Mucosa of descending colon (tissue), 3 donors: Measurements from ENCODE around the gene MREG. TPM values are rescaled to one million over a fixed set of nuclear protein-coding genes. Genes with fewer than 3 reads are reported as not detected.

Experiments
- ATAC-seq: fragments of 200-7000 bp; cut with Tn5 transposase; one replicate; pipeline ENCODE4 v1.9.1; 2020; ENCODE audit warnings: mild to moderate bottlenecking, moderate library complexity
- DNase-seq, 3 donors: peaks; one replicate each; pipeline ENCODE4 v3.0.0-alpha.2; 2020
- H3K36me3 ChIP-seq: fragments of 200-600 bp; one replicate; pipeline ENCODE4 v1.8.0; 2021; ENCODE audit warnings: low read depth, mild to moderate bottlenecking
- H3K4me1 ChIP-seq: fragments of 200-600 bp; one replicate; pipeline ENCODE4 v1.8.0; 2021; ENCODE audit warnings: low read depth, mild to moderate bottlenecking
- H3K4me3 ChIP-seq: fragments of 200-600 bp; one replicate; pipeline ENCODE4 v1.8.0; 2021; ENCODE audit warnings: mild to moderate bottlenecking
- H3K9me3 ChIP-seq: fragments of 200-600 bp; one replicate; pipeline ENCODE4 v1.8.0; 2021; ENCODE audit warnings: mild to moderate bottlenecking
- CTCF ChIP-seq: fragments of 200-600 bp; IDR thresholded peaks from one replicate; pipeline ENCODE4 v1.8.0; 2022; ENCODE audit warnings: antibody characterized with exemption, mild to moderate bottlenecking
- intact Hi-C, 2 donors: fragments of 100-400 bp; cut with DNase I in 1 of 2; cut with micrococcal nuclease in 1 of 2; formaldehyde crosslinking; loops; one replicate each; pipeline versions ENCODE4 v1.11.0 to v1.11.1; 2022; cut with DNase I, micrococcal nuclease
- total RNA-seq, 3 donors: library from RNA; stranded (reverse); fragmentation: NEBNext Ultra II Directional in 2 of 3; extraction: Animal tissue kit (Norgen Biotek cat#: 25700) in 2 of 3; gene quantifications; one replicate each; pipeline versions ENCODE4 v1.2.1 to v1.2.4, GENCODE V29; 2021 to 2023
- donor health status: DM: no; HTN: no; CAD: no; lungs with moderate emphysema.
- donor health status: DM: no; HTN: no; CAD: no.
- donor health status: DM: no; HTN: yes; CAD: no.

The MREG gene
- total RNA-seq, 3 donors from 2014 or later: 5.7 to 10.9 (median 8.5) TPM

- Histone ChIP-seq H3K9me3 (no peaks in the 10 kb centered on the region), H3K4me3 (no peak overlapping the region), H3K4me1 (no peaks in the 10 kb centered on the region), H3K36me3 (no peaks in the 10 kb centered on the region)
- ATAC-seq (peak; percentile 41), DNase-seq (no peak)
- intact Hi-C loops: no loop called here
- TF ChIP-seq CTCF: no peak
These were observed 63.4 kb downstream of the MREG start for GRCh38 chr2:215949991-215950404.

- no peaks in the 10 kb centered on the region for H3K4me1 ChIP-seq
- no peaks in the 10 kb centered on the region for H3K9me3 ChIP-seq
- H3K4me3 ChIP-seq: no peak overlapping the region
- TF ChIP-seq CTCF: no peak
- DNase-seq (no peak), ATAC-seq (no peak)
- H3K36me3 ChIP-seq: no peaks in the 10 kb centered on the region
- intact Hi-C loops: no loop called here
These were observed 65.3 kb downstream of the MREG start for GRCh38 chr2:215948051-215948450.

- ATAC-seq (no peak), DNase-seq (no peak)
- no peak for TF ChIP-seq CTCF
- H3K36me3 ChIP-seq: no peaks in the 10 kb centered on the region
- intact Hi-C loops: no loop called here
- H3K4me3 ChIP-seq: no peak overlapping the region
- no peaks in the 10 kb centered on the region for H3K9me3 ChIP-seq
- no peaks in the 10 kb centered on the region for H3K4me1 ChIP-seq
These were observed 66.8 kb downstream of the MREG start for GRCh38 chr2:215946586-215946985.

- TF ChIP-seq CTCF: no peak
- DNase-seq (no peak), ATAC-seq (no peak)
- no peak overlapping the region for H3K4me3 ChIP-seq
- no peaks in the 10 kb centered on the region for H3K4me1 ChIP-seq
- no peaks in the 10 kb centered on the region for H3K36me3 ChIP-seq
- intact Hi-C loops: no loop called here
- no peaks in the 10 kb centered on the region for H3K9me3 ChIP-seq
These were observed 71.2 kb downstream of the MREG start for GRCh38 chr2:215942194-215942593.

GRCh38 chr2:215941726-215942125 is 71.6 kb downstream of the MREG start:
- H3K36me3 ChIP-seq: no peaks in the 10 kb centered on the region
- no peak for DNase-seq
- TF ChIP-seq CTCF: no peak
- ATAC-seq: no peak
- no peaks in the 10 kb centered on the region for H3K9me3 ChIP-seq
- intact Hi-C loops: no loop called here
- H3K4me3 ChIP-seq: no peak overlapping the region
- H3K4me1 ChIP-seq: no peaks in the 10 kb centered on the region

GRCh38 chr2:215940645-215941184 is 72.6 kb downstream of the MREG start:
- no peaks in the 10 kb centered on the region for H3K4me1 ChIP-seq
- no peak for TF ChIP-seq CTCF
- ATAC-seq (no peak), DNase-seq (no peak)
- intact Hi-C loops: no loop called here
- H3K36me3 ChIP-seq: no peaks in the 10 kb centered on the region
- no peaks in the 10 kb centered on the region for H3K9me3 ChIP-seq
- H3K4me3 ChIP-seq: no peak overlapping the region
